ENCODE data around the gene TGFA.

The TGFA gene

DNA sequence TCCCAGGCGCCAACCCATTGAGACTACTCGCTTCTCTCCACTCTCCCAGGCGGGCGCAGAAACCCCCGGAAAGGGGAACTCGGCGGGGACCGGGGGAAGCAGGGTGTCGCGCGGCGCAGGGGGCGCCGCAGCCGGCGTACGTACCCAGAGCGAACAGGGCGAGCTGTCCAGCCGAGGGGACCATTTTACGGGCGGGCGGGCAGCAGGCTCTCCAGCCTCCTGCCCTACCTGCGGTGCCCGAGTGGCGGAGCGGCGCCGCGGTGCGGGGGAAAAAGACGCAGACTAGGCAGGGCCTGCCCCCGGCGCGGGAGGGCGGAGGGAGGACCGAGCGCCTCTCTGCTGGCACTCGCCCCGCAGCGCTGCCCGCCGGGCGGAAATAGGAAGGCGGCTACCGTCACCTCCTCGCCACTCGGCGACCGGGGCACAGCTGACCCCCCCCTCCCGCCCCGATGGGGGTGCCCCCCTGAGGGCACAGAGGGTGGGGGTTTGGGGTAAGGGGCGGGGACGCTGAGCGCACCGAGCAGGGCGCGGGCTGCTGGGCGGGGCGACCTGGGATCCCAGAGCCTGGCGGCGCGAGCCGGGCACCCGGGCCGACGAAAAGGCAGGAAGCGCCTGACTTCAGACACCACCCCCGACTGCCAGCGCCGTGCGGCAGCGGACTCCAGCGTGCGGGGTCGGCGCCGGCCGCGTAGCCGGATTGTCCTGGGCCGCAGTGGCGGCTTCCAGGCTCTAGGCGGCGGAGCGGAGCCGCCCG lies at the start of gene TGFA:
Gene TGFA (minus strand): TSS at position 243 of the 754 bp plus-strand sequence. CDS start 59 bp downstream, at position 184.
- peak; percentile 92 for TF ChIP-seq CTCF (IDR thresholded peaks at IDR 0.05)
- no peak for TF ChIP-seq ZFX (IDR thresholded peaks at IDR 0.05; ENCODE audit: borderline replicate concordance)
- H3K27ac ChIP-seq = peak within 1 kb of the TSS; percentile 61

- TF ChIP-seq CTCF (IDR thresholded peaks at IDR 0.05) = 0 out of 2 replicates have a peak, but pooled peaks have one; percentile 14
- TF ChIP-seq ZFX (IDR thresholded peaks at IDR 0.05; ENCODE audit: borderline replicate concordance) = no peak
- H3K27ac ChIP-seq = no peak overlapping the region
Measured at GRCh38 chr2:70603066-70603465, 49.4 kb upstream of the TGFA start.

- TF ChIP-seq ZFX (IDR thresholded peaks at IDR 0.05; ENCODE audit: borderline replicate concordance) = no peak
- no peak for TF ChIP-seq CTCF (IDR thresholded peaks at IDR 0.05)
Measured at GRCh38 chr2:70598197-70598596, 44.6 kb upstream of the TGFA start.

GRCh38 chr2:70596739-70597138 lies 43.1 kb upstream of the TGFA start:
- TF ChIP-seq ZFX (IDR thresholded peaks at IDR 0.05; ENCODE audit: borderline replicate concordance) (no peak), CTCF (IDR thresholded peaks at IDR 0.05) (no peak)
- no peak overlapping the region for H3K27ac ChIP-seq

More at GRCh38 chr2:70598197-70598596, 44.6 kb upstream of the TGFA start:
- no peak overlapping the region for H3K27ac ChIP-seq

GRCh38 chr2:70596293-70596692 lies 42.7 kb upstream of the TGFA start:
- H3K27ac ChIP-seq = no peak overlapping the region
- TF ChIP-seq ZFX (IDR thresholded peaks at IDR 0.05; ENCODE audit: borderline replicate concordance) = no peak
- TF ChIP-seq CTCF (IDR thresholded peaks at IDR 0.05) = no peak

DNA sequence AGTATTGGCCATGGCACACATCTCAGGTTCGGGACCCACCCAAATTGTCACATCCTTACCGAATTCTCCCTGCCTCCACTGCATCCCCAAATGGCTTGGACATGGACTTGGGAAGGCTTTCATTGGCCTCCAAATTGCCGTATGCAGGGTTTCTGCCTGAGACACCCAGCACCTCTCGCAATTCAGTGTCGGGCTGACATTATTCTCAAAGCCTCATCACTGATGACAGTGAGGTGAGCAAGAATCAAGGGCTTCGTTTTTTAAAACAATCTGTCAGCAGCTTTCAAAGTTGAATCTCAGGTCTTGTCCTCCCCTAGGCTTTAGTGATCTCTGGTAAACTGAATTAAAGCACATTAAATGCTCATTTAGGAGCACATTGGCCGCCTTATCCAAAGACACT lies 29.5 kb upstream of the TGFA start:
- TF ChIP-seq ZFX (IDR thresholded peaks at IDR 0.05; ENCODE audit: borderline replicate concordance) = no peak
- no peak for TF ChIP-seq CTCF (IDR thresholded peaks at IDR 0.05)
- H3K27ac ChIP-seq = no peak overlapping the region

GRCh38 chr2:70580352-70580751 lies 26.7 kb upstream of the TGFA start:
- no peak for TF ChIP-seq CTCF (IDR thresholded peaks at IDR 0.05)
- TF ChIP-seq ZFX (IDR thresholded peaks at IDR 0.05; ENCODE audit: borderline replicate concordance) = no peak
- H3K27ac ChIP-seq = no peak overlapping the region
